Lung (tissue), 12 donors: Measurements from ENCODE around the gene TOM1L2. TPM values are rescaled to one million over a fixed set of nuclear protein-coding genes. Genes with fewer than 3 reads are reported as not detected.

Source experiments
- ATAC-seq: fragments of 200-7000 bp; cut with Tn5 transposase; one replicate; pipeline ENCODE4 v1.9.1; 2020; ENCODE audit warnings: moderate number of reproducible peaks; ENCODE audit not compliant: insufficient read depth, low FRiP score
- DNase-seq, 3 donors: peaks; one replicate each; pipeline ENCODE4 v3.0.0-alpha.2; 2013 to 2017
- H3K27ac ChIP-seq, 2 donors: one replicate each; pipeline ENCODE4 v1.5.1; 2013; ENCODE audit warnings: mild to moderate bottlenecking in 2 of 2, moderate library complexity in 2 of 2, control low read depth in 1 of 2, inconsistent platforms in 1 of 2, low read depth in 1 of 2, low read length in 1 of 2
- H3K27me3 ChIP-seq, 3 donors: one replicate each; pipeline ENCODE4 v1.5.1; 2013; ENCODE audit warnings: low read length in 2 of 3; ENCODE audit not compliant: control insufficient read depth in 3 of 3, insufficient read depth in 3 of 3
- H3K36me3 ChIP-seq, 4 donors: one replicate each; pipeline ENCODE4 v1.5.1; 2013; ENCODE audit warnings: low read length in 4 of 4, mild to moderate bottlenecking in 1 of 4, moderate library complexity in 1 of 4; ENCODE audit not compliant: control insufficient read depth in 4 of 4, insufficient read depth in 4 of 4
- H3K4me1 ChIP-seq, 5 donors: one replicate each; pipeline ENCODE4 v1.5.1; 2013; ENCODE audit warnings: low read length in 5 of 5, mild to moderate bottlenecking in 2 of 5, moderate library complexity in 1 of 5; ENCODE audit not compliant: control insufficient read depth in 5 of 5, insufficient read depth in 5 of 5
- H3K4me3 ChIP-seq: one replicate; pipeline ENCODE4 v1.5.1; 2013; ENCODE audit warnings: mild to moderate bottlenecking, control low read depth, moderate library complexity
- H3K9ac ChIP-seq, 2 donors: one replicate each; pipeline ENCODE4 v1.5.1; 2013; ENCODE audit warnings: low read length in 2 of 2, control low read depth in 1 of 2; ENCODE audit not compliant: insufficient read depth in 1 of 2
- H3K9me3 ChIP-seq, 4 donors: one replicate each; pipeline ENCODE4 v1.5.1; 2013; ENCODE audit warnings: low read length in 3 of 4, mild to moderate bottlenecking in 1 of 4, moderate library complexity in 1 of 4; ENCODE audit not compliant: control insufficient read depth in 4 of 4, insufficient read depth in 3 of 4
- WGBS, 2 donors: extraction: QIAGEN DNeasy Blood & Tissue Kit; methylation state at CpG; one replicate each; pipeline ENCODE4 v1.1.7; 2013; 5-methylcytosine and 5-hydroxymethylcytosine counted together
- polyA plus RNA-seq, 2 donors: library from polyadenylated mRNA; stranded (reverse); fragments of 200-250 nt; gene quantifications; one replicate each; pipeline ENCODE4 v1.2.1, GENCODE V29; 2013
- total RNA-seq, 2 donors: library from RNA; depleted of rRNA in 1 of 2; stranded (reverse); fragments of >200 nt in 1 of 2; gene quantifications; one replicate each; pipeline ENCODE4 v1.2.1, GENCODE V29; 2014 to 2021
- TF ChIP-seq, protein P1 (sequence below): IDR thresholded peaks from 2 replicates; pipeline ENCODE4 v1.5.1; 2012; ENCODE audit warnings: mild to moderate bottlenecking; ENCODE audit errors: control extremely low read depth, extremely low read depth
- donor health status: control.
- donor health status: control.
- donor health status: Bipolar disorder and iron deficiency.
- donor health status: healthy.
- donor health status: DM: yes; HTN: yes; CAD: no.

TOM1L2 gene
- total and polyA plus RNA-seq, 4 donors, result 21.5 to 56.5 (median 35.8) TPM

DNA sequence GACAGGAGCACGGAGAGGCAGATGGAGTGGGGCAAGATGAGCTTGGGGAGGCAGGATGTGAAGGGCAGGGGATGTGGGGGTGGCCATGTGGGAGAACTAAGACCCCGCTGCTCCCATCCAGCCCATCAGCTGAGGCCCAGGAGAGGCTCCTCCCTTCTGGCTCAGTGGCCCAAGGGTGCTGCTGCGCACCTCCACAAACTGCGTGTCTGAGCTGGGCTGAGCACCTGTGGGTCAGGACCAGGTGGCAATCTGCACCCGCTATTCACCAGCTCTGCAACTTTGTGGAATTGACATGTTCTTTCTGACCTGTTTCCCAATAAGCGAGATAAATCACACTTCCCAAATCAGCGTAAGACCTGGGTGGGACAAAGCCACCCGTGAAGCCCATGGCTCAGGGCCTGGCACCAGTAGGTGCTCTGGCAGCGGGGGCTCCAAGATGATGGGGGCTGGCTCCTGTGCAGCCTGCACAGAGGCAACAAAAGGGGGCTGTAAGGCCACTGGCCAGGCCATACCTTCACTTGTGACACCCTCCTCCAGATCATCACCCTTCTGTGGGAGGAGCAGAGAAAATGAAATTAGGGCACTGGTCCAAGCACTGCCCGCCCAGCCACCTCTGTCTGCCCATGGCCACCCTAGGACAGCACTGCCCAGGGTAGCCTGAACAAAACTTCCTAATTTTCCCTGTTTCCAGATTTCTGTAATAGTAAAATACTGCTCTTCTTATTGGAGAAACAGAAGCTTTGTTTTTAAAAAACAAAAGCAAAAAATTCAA is 123.7 kb downstream of the TOM1L2 start:
- WGBS, 2 donors, result 82 to 85% methylated on average over 9 to 10 of the region's 10 CpGs
- DNase-seq, result no peak
- H3K27me3 ChIP-seq, result no peaks in the 10 kb centered on the region

GRCh38 chr17:17847726-17848125 is 124.5 kb downstream of the TOM1L2 start:
- 90 to 92% methylated on average over 5 of the region's 5 CpGs for WGBS, 2 donors
- Histone ChIP-seq H3K27me3 (no peaks in the 10 kb centered on the region), H3K36me3 (peaks cover 0 to 17% (median 3%) of the 10 kb centered on the region in 4 donors), H3K4me1 (peaks cover 0 to 27% (median 20%) of the 10 kb centered on the region in 5 donors), H3K4me3 (no peak overlapping the region), H3K27ac (peak overlapping the region in 1 of 2 donors; percentile 87), H3K9me3 (no peaks in the 10 kb centered on the region), H3K9ac (no peak overlapping the region)
- DNase-seq, result no peak
- TF ChIP-seq, protein P1, sequence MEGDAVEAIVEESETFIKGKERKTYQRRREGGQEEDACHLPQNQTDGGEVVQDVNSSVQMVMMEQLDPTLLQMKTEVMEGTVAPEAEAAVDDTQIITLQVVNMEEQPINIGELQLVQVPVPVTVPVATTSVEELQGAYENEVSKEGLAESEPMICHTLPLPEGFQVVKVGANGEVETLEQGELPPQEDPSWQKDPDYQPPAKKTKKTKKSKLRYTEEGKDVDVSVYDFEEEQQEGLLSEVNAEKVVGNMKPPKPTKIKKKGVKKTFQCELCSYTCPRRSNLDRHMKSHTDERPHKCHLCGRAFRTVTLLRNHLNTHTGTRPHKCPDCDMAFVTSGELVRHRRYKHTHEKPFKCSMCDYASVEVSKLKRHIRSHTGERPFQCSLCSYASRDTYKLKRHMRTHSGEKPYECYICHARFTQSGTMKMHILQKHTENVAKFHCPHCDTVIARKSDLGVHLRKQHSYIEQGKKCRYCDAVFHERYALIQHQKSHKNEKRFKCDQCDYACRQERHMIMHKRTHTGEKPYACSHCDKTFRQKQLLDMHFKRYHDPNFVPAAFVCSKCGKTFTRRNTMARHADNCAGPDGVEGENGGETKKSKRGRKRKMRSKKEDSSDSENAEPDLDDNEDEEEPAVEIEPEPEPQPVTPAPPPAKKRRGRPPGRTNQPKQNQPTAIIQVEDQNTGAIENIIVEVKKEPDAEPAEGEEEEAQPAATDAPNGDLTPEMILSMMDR, result no peak
- no peak for ATAC-seq

More for the DNA sequence above, 123.7 kb downstream of the TOM1L2 start:
- Histone ChIP-seq H3K36me3 (peaks cover 0 to 17% (median 3%) of the 10 kb centered on the region in 4 donors), H3K9me3 (no peaks in the 10 kb centered on the region), H3K4me1 (peaks cover 0 to 29% (median 20%) of the 10 kb centered on the region in 5 donors), H3K27ac (peak overlapping the region in 1 of 2 donors; percentile 87), H3K9ac (no peak overlapping the region), H3K4me3 (no peak overlapping the region)
- TF ChIP-seq, protein P1, result no peak
- ATAC-seq, result no peak

DNA sequence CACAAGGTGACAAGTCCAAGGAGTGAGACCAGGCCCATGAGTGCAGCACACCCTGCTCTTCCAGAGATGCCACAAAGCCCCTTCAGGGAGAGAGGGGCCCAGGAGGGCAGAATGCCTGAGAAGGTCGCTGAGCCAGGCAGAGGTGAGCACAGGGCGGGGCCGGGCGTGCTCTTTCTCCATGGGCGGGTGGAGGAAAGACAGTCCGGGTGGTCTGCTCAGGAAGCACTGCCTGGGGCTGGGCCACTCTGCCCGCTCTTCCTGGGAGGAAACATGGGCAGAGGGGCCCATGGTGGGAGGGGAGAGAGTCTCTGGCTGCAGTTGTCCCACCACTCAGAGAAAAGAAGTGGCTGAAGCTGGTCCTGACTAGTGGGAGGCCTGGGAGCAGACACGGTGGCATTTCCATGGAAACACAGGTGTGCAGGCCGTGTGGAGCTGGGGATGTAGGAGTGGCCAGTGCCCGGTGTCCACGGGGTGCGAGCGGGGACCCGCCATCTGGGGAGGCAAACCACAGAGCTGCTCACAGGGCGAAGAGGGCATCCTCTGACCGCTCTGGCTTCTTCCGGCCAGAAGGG is 125.0 kb downstream of the TOM1L2 start:
- Histone ChIP-seq H3K9ac (no peak overlapping the region), H3K27ac (peak overlapping the region in 1 of 2 donors; percentile 9), H3K4me1 (peaks cover 0 to 30% (median 25%) of the 10 kb centered on the region in 5 donors), H3K36me3 (peaks cover 0 to 17% (median 3%) of the 10 kb centered on the region in 4 donors), H3K9me3 (no peaks in the 10 kb centered on the region), H3K27me3 (no peaks in the 10 kb centered on the region), H3K4me3 (no peak overlapping the region)
- ATAC-seq (no peak), DNase-seq (no peak)
- TF ChIP-seq, protein P1, result no peak
- WGBS, 2 donors, result 75 to 80% methylated on average over 17 of the region's 17 CpGs
